ENCODE results near the gene PPP1CA.

Gene PPP1CA

GRCh38 chr11:67418476-67419281 lies 17.0 kb upstream of the PPP1CA start:
- no peak for DNase-seq (ENCODE audit: low read depth in 2 of 2)

- no peak for DNase-seq (ENCODE audit: low read depth in 2 of 2)
These were observed 15.8 kb upstream of the PPP1CA start for GRCh38 chr11:67417425-67417824.

GRCh38 chr11:67416416-67417335 lies 15.0 kb upstream of the PPP1CA start:
- DNase-seq (ENCODE audit: low read depth in 2 of 2): no peak

- no peak for DNase-seq (ENCODE audit: low read depth in 2 of 2)
These were observed 14.0 kb upstream of the PPP1CA start, which contains the start of gene CARNS1 for GRCh38 chr11:67415501-67416304. Gene CARNS1 (plus strand): TSS chr11:67415678. CDS start chr11:67416200, 522 bp downstream.

- DNase-seq (ENCODE audit: low read depth in 2 of 2): no peak
These were observed 11.7 kb upstream of the PPP1CA start for GRCh38 chr11:67413266-67413849.

GRCh38 chr11:67412495-67413179 lies 11.0 kb upstream of the PPP1CA start:
- no peak for DNase-seq (ENCODE audit: low read depth in 2 of 2)

GRCh38 chr11:67411785-67412152 lies 10.1 kb upstream of the PPP1CA start:
- no peak for DNase-seq (ENCODE audit: low read depth in 2 of 2)

- no peak for DNase-seq (ENCODE audit: low read depth in 2 of 2)
These were observed 9.5 kb upstream of the PPP1CA start for GRCh38 chr11:67410984-67411784.

- no peak for DNase-seq (ENCODE audit: low read depth in 2 of 2)
These were observed 8.7 kb upstream of the PPP1CA start for GRCh38 chr11:67410369-67410831.

GRCh38 chr11:67409781-67410368 lies 8.2 kb upstream of the PPP1CA start:
- DNase-seq (ENCODE audit: low read depth in 2 of 2): no peak

GRCh38 chr11:67409261-67409666 lies 7.6 kb upstream of the PPP1CA start:
- no peak for DNase-seq (ENCODE audit: low read depth in 2 of 2)

GRCh38 chr11:67408437-67409200 lies 7.0 kb upstream of the PPP1CA start:
- DNase-seq (ENCODE audit: low read depth in 2 of 2): no peak

GRCh38 chr11:67407688-67408163 lies 6.1 kb upstream of the PPP1CA start:
- DNase-seq (ENCODE audit: low read depth in 2 of 2): no peak

- DNase-seq (ENCODE audit: low read depth in 2 of 2): no peak
These were observed 5.5 kb upstream of the PPP1CA start for GRCh38 chr11:67406969-67407687.

GRCh38 chr11:67406420-67406968 lies 4.8 kb upstream of the PPP1CA start:
- no peak for DNase-seq (ENCODE audit: low read depth in 2 of 2)

GRCh38 chr11:67405688-67406339 lies 4.2 kb upstream of the PPP1CA start:
- no peak for DNase-seq (ENCODE audit: low read depth in 2 of 2)

GRCh38 chr11:67405196-67405567 lies 3.5 kb upstream of the PPP1CA start:
- DNase-seq (ENCODE audit: low read depth in 2 of 2): no peak

All from activated CD4-positive, alpha-beta T cell treated with anti-CD3 and anti-CD28 coated beads for 24 hours (primary cell).